Amniotic stem cell (primary cell): ENCODE results near the gene FOXJ1.

Experiments used
- DNase-seq: peaks from one replicate; lab custom pipeline; 2025; lab: John Stamatoyannopoulos, UW

Gene FOXJ1

DNA sequence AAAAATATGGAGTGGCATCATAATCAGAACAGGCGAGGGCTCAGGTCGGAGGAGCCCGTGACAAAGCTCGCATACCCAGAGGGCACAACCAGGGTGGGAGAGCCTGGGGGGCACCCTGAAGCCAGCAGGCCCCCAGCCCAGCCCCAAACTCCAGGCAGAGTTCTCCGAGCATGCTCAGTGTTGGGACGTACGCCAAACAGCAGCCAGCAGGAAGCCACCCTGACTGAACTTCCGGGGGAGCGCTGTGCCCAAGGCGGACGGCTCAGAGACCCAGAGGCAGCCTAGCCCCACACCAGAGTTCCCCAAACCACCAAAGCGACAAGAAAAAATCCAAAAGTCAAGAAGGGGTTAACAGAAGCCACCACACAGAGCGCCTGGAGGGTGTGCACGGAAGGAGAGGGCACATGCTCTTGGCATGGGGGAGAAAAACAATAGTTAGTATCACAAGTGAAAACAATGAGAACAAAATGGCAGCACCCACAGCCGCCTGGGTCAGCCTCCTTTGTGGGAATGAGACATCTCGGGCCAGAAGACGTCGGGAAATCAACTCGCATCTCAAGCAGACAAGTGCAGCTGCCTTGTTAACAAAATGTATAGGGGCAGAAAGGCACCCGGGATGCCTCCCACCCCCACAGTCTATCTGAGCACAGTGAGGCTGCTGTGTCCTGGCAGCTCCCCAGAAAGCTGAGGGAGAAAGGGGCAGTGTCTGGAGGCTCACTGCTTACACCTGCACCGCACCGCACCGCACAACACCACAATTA lies 49.3 kb downstream of the FOXJ1 start:
- DNase-seq: no peak

DNA sequence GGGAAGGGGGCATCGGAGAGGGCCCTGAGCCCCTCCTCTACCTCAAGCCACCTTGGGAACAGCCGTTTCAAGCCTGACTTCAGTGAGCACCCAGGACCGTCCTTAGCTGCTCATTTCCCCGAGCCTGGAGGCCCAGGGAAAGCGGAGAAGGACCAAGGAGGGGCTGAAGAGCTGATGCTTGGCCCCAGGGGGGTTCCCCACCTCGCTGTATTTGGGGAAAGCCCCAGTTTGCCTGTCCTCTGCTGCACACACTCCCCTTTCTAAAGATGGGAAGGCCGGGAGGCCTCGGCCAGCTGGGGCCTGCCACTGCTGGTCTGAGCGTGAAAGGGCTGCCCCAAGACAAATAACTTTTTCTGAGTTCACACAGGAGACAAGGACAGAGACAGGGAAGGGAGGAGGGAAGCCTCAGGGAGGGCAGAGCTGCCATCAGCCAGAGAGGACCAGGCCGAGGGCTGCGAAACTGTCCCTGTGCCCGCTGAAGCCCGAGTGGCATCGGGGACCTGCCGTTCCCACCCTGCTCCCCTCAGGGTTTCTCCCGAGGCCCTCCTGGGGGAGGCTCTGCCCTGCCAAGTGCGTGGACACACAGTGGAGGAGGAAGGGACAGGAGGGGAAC lies 50.4 kb downstream of the FOXJ1 start:
- no peak for DNase-seq

DNA sequence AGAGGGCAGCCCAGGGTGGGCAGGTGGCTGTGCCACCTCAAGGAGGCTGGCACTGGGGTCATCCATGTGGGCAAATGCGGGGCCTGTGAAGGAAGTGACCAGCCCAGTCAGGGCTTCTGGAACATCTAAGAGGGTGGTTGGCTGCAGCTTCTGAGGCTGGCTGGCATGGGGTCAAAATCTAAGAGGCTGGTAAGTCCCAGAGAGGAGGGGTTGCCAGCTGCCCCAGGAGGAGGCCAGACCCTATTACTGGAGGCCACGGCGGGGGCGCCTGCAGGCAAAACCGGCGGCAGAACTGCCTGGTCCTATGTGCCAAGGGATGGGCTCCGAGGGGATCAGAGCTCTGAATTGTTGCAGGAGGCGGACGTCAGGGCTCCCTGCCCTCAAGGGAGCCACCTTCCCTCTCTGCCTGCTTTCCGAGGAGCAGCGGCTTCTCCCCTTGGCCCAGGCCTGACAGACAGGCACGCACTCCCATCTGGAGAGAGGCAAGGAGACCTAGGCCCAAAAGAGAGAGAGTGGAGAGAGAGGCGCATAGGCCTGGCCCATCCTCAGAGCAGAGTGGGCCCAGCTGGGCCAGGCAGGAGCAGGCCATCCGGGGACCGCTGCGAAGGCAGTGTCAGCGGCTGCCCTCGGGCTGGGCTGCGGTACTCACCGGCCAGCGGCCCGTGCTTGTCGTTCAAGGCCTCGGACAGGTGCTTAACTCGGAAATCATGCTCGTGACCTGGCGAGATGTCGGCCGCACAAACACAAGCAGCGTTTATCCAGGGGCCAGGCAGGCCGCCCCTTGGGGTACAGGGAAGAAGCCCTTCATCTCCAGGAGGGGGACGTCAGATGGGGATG lies 51.1 kb downstream of the FOXJ1 start:
- no peak for DNase-seq

DNA sequence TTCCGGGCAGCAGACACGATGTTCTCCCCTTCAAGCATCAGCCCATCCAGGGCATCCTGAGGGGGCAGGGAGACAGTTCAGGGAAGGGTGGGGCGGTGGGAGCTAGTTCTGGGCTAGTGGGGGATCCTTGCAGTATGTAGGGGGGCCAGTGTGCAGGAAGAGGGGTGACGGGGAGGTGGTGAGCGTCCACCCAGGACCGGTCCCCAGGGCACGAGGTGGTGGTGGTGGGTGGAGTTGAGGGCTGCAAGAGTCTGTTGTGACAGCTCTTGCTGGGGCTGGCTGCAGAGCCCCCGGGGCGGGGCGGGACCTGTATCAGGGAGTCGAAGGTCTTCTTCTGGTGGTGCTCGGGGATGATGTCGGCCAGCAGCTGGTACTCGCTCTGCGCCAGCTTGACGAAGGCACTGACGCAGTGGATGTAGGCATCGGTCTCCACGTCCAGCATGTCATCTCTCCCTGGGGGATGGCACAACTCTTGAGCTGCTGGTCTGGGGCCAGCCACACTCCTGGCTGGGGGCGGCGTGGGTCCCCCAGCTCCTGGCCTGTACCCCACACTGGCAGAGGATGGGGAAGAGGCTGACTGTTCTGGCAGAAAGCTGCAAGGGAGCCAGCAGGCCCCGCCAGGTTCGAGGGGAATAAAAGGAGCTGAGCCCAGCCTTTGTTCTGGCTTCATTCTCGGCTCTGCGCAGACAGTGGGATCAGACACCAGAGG lies 52.0 kb downstream of the FOXJ1 start:
- no peak for DNase-seq

DNA sequence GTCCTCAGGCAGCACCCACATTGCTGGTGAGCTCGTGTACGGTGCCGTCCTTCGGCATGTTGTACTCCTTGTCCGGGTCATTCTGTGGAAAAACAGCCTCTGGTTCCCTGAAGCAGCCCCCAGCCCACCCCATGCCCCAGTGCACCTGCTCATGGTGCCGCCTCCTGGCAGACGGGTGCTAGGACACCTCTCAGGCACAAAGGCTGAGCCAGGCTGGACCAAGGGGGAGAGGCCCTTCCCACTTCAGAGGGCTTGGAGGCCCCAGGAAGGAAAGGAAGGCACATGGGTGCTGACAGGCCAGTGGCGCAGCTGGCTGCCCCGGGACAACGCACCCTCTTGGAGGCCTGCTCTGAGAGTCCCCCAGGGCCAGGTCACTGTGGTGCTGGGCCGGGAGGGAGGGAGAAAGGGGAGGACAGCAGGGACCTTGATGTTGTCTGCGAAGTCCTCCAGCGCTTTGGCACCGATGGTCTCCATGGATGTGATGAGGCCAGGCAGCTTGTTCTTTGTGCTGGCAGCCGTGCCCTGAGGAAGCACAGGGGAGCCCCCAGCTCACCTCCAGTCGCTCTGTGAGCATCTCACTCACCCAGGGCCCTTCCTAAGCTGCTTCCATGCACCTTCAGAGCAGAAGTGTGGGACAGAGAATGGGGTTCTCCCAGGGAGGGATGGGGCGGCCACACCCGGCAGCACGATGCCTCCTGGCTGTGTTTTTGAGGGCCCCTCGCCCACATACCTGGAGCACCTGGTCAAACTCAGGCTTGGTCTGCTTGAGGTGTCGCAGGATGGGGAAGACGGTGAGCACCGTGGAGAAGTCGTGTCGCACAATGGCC lies 52.8 kb downstream of the FOXJ1 start:
- no peak for DNase-seq

DNA sequence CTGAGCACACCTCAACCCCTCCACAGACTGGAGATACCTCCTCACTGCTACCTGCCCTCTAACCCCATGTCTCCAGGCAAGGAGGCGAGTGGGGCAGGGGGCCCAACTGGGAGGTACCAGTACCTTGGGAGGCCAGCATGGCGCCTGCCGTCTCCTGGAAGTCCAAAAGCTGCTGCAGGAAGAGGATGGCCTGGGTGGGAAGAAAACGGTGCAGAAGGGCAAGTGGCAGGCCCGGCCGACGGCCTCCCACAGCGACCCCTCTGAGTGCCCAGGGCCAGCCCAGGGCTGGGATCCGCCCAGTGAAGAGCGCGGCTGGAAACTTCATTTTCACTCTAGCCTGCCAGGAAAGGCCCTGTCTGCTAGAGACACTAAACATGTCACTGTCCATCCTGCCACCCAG lies 53.5 kb downstream of the FOXJ1 start:
- DNase-seq: no peak

DNA sequence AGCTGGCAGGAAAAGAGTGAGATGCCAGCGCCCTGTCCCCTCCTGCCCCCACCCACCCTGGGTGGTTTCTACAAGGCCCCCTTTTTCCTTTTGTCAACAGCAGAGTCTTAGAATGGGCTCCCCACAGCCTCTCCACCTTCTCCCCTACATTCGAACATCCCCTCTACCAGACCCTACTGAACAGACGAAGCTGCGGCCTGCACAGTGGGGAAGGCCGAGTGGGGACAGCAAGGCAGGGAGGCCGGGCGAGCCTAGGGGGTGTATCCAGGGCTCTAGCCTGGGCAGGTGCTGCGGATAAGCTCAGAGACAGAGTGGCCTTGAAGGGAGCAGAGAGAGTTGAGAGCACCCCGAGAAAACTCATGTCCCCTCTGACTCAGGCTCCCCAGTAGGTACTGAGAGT lies 54.7 kb downstream of the FOXJ1 start:
- DNase-seq: no peak
